SK-N-SH (cell line): ENCODE measurements around the gene PLPP6.

Source experiments
- TF ChIP-seq, protein P1 (sequence below): fragments of 200-600 bp; sonication (generic); IDR thresholded peaks from 2 replicates; pipeline ENCODE4 v1.6.1; 2017; ENCODE audit warnings: antibody characterized with exemption, mild to moderate bottlenecking, moderate library complexity
- TF ChIP-seq, protein P2 (sequence below): IDR thresholded peaks from 2 replicates; pipeline ENCODE4; 2012

DNA sequence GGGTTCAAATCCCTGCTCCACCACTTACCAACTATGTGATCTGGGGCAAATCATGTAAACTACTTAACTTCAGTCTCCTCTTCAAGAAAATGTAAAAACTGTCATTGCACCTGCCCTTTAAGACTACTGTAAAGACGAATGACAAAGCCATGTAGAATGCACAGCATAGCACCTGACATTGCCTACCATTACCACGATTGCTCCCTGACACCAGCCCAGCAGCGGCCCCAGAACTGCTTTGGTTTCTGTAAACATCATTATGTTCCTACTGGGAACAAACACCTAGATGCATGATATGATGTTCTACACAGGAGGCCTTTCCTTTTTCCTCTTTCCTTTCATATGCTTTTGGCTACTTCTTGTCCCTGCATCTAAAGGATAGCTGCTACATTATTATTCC lies 23.1 kb upstream of the PLPP6 start:
- TF ChIP-seq, protein P1, sequence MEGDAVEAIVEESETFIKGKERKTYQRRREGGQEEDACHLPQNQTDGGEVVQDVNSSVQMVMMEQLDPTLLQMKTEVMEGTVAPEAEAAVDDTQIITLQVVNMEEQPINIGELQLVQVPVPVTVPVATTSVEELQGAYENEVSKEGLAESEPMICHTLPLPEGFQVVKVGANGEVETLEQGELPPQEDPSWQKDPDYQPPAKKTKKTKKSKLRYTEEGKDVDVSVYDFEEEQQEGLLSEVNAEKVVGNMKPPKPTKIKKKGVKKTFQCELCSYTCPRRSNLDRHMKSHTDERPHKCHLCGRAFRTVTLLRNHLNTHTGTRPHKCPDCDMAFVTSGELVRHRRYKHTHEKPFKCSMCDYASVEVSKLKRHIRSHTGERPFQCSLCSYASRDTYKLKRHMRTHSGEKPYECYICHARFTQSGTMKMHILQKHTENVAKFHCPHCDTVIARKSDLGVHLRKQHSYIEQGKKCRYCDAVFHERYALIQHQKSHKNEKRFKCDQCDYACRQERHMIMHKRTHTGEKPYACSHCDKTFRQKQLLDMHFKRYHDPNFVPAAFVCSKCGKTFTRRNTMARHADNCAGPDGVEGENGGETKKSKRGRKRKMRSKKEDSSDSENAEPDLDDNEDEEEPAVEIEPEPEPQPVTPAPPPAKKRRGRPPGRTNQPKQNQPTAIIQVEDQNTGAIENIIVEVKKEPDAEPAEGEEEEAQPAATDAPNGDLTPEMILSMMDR = no peak
- TF ChIP-seq, protein P2, sequence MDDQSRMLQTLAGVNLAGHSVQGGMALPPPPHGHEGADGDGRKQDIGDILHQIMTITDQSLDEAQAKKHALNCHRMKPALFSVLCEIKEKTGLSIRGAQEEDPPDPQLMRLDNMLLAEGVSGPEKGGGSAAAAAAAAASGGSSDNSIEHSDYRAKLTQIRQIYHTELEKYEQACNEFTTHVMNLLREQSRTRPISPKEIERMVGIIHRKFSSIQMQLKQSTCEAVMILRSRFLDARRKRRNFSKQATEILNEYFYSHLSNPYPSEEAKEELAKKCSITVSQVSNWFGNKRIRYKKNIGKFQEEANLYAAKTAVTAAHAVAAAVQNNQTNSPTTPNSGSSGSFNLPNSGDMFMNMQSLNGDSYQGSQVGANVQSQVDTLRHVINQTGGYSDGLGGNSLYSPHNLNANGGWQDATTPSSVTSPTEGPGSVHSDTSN = no peak
